GM23248 (cell line): ENCODE results near the gene LPP.

Source experiments
- EZH2 ChIP-seq: fragments of 200-600 bp; sonication (generic); IDR thresholded peaks from 2 replicates; pipeline ENCODE4 v1.6.1; 2018; ENCODE audit warnings: antibody characterized with exemption, mild to moderate bottlenecking; ENCODE audit not compliant: insufficient read depth, poor library complexity, severe bottlenecking
- EZH2phosphoT487 ChIP-seq: fragments of 200-600 bp; sonication (generic); IDR thresholded peaks from 2 replicates; pipeline ENCODE4 v1.6.1; 2018; ENCODE audit warnings: antibody characterized with exemption, moderate library complexity, mild to moderate bottlenecking, low read depth; ENCODE audit not compliant: insufficient read depth

DNA sequence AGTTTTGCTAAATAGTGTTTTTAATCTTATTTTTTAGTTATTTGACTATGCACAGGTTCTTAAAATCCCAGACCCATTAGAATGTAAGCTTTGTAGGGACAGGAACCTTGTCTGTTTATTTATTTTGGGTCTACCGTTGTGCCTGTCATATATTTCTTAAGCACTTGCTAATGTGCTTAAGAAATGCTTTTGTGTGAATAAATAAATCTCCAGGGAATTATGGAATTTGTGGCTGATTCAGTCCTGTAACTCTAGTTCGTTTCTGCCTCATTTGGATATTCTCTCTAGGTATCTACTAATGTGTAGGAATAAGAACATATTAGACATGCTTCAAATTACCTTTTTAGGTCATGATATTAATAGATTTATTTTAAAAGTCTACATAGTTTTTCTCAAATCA lies 161.6 kb downstream of the LPP start:
- TF ChIP-seq EZH2phosphoT487 (no peak), EZH2 (no peak)
